Head of caudate nucleus (tissue), 42 donors: Measurements from ENCODE around the gene HAS3.
"Not testable (repeated sequence)": the region's sequence is repeated elsewhere in the genome, so short reads cannot be mapped to it uniquely, and the experiment has no call there.

Experiments
- DNase-seq, 42 donors: peaks; one replicate each; pipeline versions ENCODE4 v3.0.0 to v3.0.0-alpha.2; 2020 to 2021; ENCODE audit warnings: mixed read lengths in 7 of 42
- intact Hi-C: fragments of 100-400 bp; cut with DNase I; formaldehyde crosslinking; loops from one replicate; pipeline ENCODE4 v1.15.0; 2022

Gene HAS3, protein sequence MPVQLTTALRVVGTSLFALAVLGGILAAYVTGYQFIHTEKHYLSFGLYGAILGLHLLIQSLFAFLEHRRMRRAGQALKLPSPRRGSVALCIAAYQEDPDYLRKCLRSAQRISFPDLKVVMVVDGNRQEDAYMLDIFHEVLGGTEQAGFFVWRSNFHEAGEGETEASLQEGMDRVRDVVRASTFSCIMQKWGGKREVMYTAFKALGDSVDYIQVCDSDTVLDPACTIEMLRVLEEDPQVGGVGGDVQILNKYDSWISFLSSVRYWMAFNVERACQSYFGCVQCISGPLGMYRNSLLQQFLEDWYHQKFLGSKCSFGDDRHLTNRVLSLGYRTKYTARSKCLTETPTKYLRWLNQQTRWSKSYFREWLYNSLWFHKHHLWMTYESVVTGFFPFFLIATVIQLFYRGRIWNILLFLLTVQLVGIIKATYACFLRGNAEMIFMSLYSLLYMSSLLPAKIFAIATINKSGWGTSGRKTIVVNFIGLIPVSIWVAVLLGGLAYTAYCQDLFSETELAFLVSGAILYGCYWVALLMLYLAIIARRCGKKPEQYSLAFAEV

GRCh38 chr16:69105501-69106361, at the start of gene HAS3:
Gene HAS3 (plus strand): TSS chr16:69105653. CDS start chr16:69109396, 3,743 bp downstream.
- intact Hi-C loops = no loop called here
- DNase-seq = peak; percentile 40 to 81 (median 63)

GRCh38 chr16:69055980-69056379, 49.5 kb upstream of the HAS3 start:
- intact Hi-C loops = no loop called here
- no peak for DNase-seq

- intact Hi-C loops = no loop called here
- no peak for DNase-seq
Observed at GRCh38 chr16:69056421-69056820, 49.0 kb upstream of the HAS3 start.

- intact Hi-C loops = no loop called here
- DNase-seq = peak in 1 of 42 donors; percentile 46
Observed at GRCh38 chr16:69057400-69058378, 47.8 kb upstream of the HAS3 start.

DNA sequence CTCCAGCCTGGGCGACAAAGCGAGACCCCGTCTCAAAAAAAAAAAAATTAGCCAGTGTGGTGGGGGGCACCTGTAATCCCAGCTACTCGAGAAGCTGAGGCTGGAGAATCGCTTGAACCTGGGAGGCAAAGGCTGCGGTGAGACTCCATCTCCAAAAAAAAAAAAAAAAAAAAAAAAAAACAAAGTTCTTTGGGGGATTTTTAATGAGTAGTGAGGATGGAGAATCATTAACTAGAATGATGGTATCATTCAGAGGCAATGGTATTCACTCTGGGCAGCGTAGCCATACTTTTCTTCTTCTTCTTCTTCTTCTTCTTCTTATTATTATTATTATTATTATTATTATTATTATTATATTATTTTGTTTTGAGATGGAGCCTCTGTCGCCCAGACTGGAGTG, 42.0 kb upstream of the HAS3 start:
- DNase-seq, intact Hi-C loops: not testable (repeated sequence)

GRCh38 chr16:69064124-69064763, 41.2 kb upstream of the HAS3 start:
- intact Hi-C loops = no loop called here
- DNase-seq = no peak

DNA sequence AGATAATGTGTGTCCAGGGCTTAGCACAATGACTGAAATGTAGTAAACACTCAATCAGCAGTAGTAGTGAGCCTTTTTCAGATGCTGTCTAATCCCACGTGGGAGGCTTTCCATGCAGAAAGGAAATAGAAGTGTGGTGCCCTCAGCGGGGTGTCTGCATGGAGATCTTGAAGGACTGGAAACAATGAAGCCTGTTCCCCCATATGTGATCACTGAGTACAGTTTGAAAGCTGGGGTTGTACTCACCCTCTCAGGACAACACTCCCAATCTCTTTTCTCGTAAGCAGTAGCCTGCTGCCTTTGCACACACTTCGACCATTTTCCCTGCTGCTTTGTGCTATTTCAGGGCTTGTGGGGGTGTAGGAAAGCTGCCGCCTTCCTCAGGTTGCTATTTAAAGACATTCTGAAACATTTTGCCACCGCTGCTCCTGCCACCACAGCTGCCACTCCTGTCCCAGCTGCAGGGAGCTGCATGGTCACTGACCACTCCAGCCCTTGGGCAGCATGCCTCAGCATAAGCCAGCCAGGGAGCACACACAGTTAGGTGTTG, 40.6 kb upstream of the HAS3 start:
- DNase-seq = peak in 40 of 42 donors; percentile 9 to 72 (median 37)
- intact Hi-C loops = no loop called here

DNA sequence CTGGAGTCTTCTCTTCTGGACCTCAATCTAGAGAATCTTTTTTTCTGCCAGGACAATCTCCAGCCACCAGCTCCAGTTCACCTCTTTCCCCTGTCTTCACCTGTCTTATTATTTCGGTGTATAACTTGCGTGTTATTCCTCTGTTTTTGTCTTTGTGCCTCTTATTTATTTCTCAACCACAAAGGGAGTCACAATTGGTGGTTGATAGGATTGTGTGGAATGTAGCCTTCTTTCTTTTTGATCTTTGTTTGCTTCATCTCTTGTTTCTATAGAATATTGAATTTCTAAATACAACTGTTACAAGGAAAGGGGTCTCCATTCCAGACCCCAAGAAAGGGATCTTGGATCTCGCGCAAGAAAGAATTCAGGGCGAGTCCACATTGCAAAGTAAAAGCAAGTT, 35.9 kb upstream of the HAS3 start:
- no peak for DNase-seq
- intact Hi-C loops = no loop called here

GRCh38 chr16:69071036-69071435, 34.4 kb upstream of the HAS3 start:
- DNase-seq = no peak
- intact Hi-C loops = no loop called here

DNA sequence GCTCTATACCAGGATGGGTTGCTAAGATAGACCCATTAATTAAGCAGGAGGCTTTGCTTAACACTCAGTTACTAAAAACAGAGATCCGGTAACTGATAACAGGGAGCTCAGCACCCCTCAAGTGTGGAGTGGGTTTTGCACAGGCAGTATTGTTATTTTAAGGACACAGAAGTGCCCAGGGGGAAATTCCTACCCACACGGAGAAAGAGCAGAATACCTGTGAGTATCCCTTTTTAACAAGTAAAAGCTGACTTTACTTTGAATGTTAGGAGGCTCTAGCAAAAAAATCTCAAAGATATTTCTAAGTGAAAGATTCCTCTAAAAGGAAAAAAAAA, 32.8 kb upstream of the HAS3 start:
- intact Hi-C loops = no loop called here
- no peak for DNase-seq

- intact Hi-C loops = no loop called here
- peak in 9 of 42 donors; percentile 4 to 55 (median 14) for DNase-seq
Observed at GRCh38 chr16:69073181-69073702, 32.2 kb upstream of the HAS3 start.

DNA sequence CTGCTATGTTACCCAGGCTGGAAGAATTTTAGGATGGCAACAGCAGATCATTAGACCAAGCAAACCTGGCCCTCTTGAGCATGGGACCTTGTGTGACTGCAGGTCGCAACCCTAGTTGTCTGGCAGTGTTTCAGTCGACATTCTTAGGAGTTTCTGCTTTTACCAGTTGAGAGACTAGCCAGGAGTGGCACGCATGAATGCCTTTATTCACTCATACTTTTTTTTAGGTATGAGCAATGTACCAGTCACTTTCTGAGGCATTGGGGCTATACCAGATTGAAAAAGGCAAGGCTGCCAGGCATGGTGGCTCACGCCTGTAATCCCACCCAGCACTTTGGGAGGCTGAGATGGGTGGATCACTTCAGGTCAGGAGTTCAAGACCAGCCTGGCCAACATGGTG, 28.2 kb upstream of the HAS3 start:
- intact Hi-C loops = no loop called here
- no peak for DNase-seq

GRCh38 chr16:69078073-69078472, 27.4 kb upstream of the HAS3 start:
- intact Hi-C loops = no loop called here
- no peak for DNase-seq

- intact Hi-C loops = no loop called here
- DNase-seq = no peak
Observed at GRCh38 chr16:69079697-69080096, 25.8 kb upstream of the HAS3 start.

GRCh38 chr16:69083306-69083941, 22.0 kb upstream of the HAS3 start:
- no peak for DNase-seq
- intact Hi-C loops = no loop called here

- no peak for DNase-seq
- intact Hi-C loops = no loop called here
Observed at GRCh38 chr16:69084289-69084688, 21.2 kb upstream of the HAS3 start.

- DNase-seq = no peak
- intact Hi-C loops = no loop called here
Observed at GRCh38 chr16:69085032-69085695, 20.3 kb upstream of the HAS3 start.
